Smooth muscle cell (in vitro differentiated cells): ENCODE results near the gene FRMD8. TPM values are rescaled to one million over a fixed set of nuclear protein-coding genes. Genes with fewer than 3 reads are reported as not detected.
A peak's percentile ranks its signal among the peaks of the same experiment; 100 is the strongest.

Experiments used
- DNase-seq: peaks from one replicate; lab custom pipeline; 2025; ENCODE audit not compliant: unreplicated experiment; lab: John Stamatoyannopoulos, UW
- H2AFZ ChIP-seq: fragments of 200-600 bp; sonication (generic); 2 replicates; pipeline ENCODE4 v1.6.0; 2016; ENCODE audit warnings: antibody characterized with exemption, low read depth, mild to moderate bottlenecking
- H3F3A ChIP-seq: fragments of 200-600 bp; sonication (generic); 2 replicates; pipeline ENCODE4 v1.6.0; 2017; ENCODE audit warnings: antibody characterized with exemption, low read depth
- H3K27ac ChIP-seq: fragments of 200-600 bp; sonication (generic); 2 replicates; pipeline ENCODE4 v1.5.1; 2016; ENCODE audit warnings: low read depth, mild to moderate bottlenecking
- H3K27me3 ChIP-seq: fragments of 200-600 bp; sonication (generic); 2 replicates; pipeline ENCODE4 v1.6.1; 2016; ENCODE audit warnings: low read depth, mild to moderate bottlenecking
- H3K36me3 ChIP-seq: fragments of 200-600 bp; sonication (generic); 2 replicates; pipeline ENCODE4 v1.5.1; 2016; ENCODE audit warnings: low read depth
- H3K4me1 ChIP-seq: fragments of 200-600 bp; sonication (generic); 2 replicates; pipeline ENCODE4 v1.5.1; 2016; ENCODE audit warnings: low read depth
- H3K4me2 ChIP-seq: fragments of 200-600 bp; sonication (generic); 2 replicates; pipeline ENCODE4 v1.6.0; 2016; ENCODE audit warnings: mild to moderate bottlenecking
- H3K4me3 ChIP-seq: fragments of 200-600 bp; sonication (generic); 2 replicates; pipeline ENCODE4 v1.5.1; 2016; ENCODE audit warnings: mild to moderate bottlenecking
- H3K79me2 ChIP-seq: fragments of 200-600 bp; sonication (generic); 2 replicates; pipeline ENCODE4 v1.6.0; 2016; ENCODE audit warnings: low read depth, mild to moderate bottlenecking
- H3K9ac ChIP-seq: fragments of 200-600 bp; sonication (generic); 2 replicates; pipeline ENCODE4 v1.6.0; 2016; ENCODE audit warnings: low read depth
- H3K9me3 ChIP-seq: fragments of 200-600 bp; sonication (generic); replicated peaks from 2 replicates; pipeline ENCODE4 v1.5.1; 2016; ENCODE audit warnings: low read depth
- H4K20me1 ChIP-seq: fragments of 200-600 bp; sonication (generic); 2 replicates; pipeline ENCODE4 v1.6.0; 2016; ENCODE audit warnings: low read depth
- CTCF ChIP-seq: fragments of 200-600 bp; sonication (generic); IDR thresholded peaks from 2 replicates; pipeline ENCODE4 v1.5.1; 2017; ENCODE audit warnings: borderline replicate concordance, mild to moderate bottlenecking, antibody characterized with exemption; ENCODE audit not compliant: insufficient read depth, poor library complexity, severe bottlenecking
- WGBS: methylation state at CpG from one replicate; pipeline ENCODE4 v1.1.7; 2016; ENCODE audit warnings: low lambda C conversion rate; 5-methylcytosine and 5-hydroxymethylcytosine counted together
- polyA plus RNA-seq: library from polyadenylated mRNA; unstranded; fragments of >200 nt; fragmentation: Nextera tagmentation; extraction: Ambion mirVana; gene quantifications from 2 replicates; pipeline ENCODE4 v1.2.1, GENCODE V29; 2016
- total RNA-seq: library from RNA; depleted of rRNA; stranded (reverse); fragments of >200 nt; gene quantifications from 2 replicates; pipeline ENCODE4 v1.2.3, GENCODE V29; 2014

The FRMD8 gene
- total and polyA plus RNA-seq, 2 experiments from 2014 or later, result 16.7 to 37.8 TPM

- Histone ChIP-seq H3K4me2 (peak overlapping the region; percentile 99), H3K36me3 (no peaks in the 10 kb centered on the region), H3K9ac (peak overlapping the region; percentile 99), H3K27me3 (no peaks in the 10 kb centered on the region), H2AFZ (no peak overlapping the region), H3F3A (peaks cover 60% of the 10 kb centered on the region), H3K4me1 (peaks cover 48% of the 10 kb centered on the region), H4K20me1 (peaks cover 35% of the 10 kb centered on the region), H3K27ac (peak overlapping the region; percentile 100), H3K9me3 (no peaks in the 10 kb centered on the region), H3K4me3 (peak overlapping the region; percentile 88), H3K79me2 (peaks cover 59% of the 10 kb centered on the region)
- 17% methylated on average over 15 of the region's 15 CpGs for WGBS
- no peak for TF ChIP-seq CTCF
- peak; percentile 74 for DNase-seq
Observed at GRCh38 chr11:65420979-65421793, 34.7 kb downstream of the FRMD8 start.

GRCh38 chr11:65421794-65422632 lies 35.6 kb downstream of the FRMD8 start:
- Histone ChIP-seq H3K27ac (peak overlapping the region; percentile 100), H3K4me2 (peak overlapping the region; percentile 99), H3K4me3 (peak overlapping the region; percentile 88), H3F3A (peaks cover 65% of the 10 kb centered on the region), H3K4me1 (peaks cover 46% of the 10 kb centered on the region), H3K9me3 (no peaks in the 10 kb centered on the region), H3K9ac (peak overlapping the region; percentile 99), H3K27me3 (no peaks in the 10 kb centered on the region), H2AFZ (no peak overlapping the region), H4K20me1 (peaks cover 44% of the 10 kb centered on the region), H3K36me3 (no peaks in the 10 kb centered on the region), H3K79me2 (peaks cover 59% of the 10 kb centered on the region)
- WGBS, result 1% methylated on average over 66 of the region's 68 CpGs
- peak; percentile 97 for DNase-seq
- TF ChIP-seq CTCF, result no peak

GRCh38 chr11:65422633-65423515 lies 36.4 kb downstream of the FRMD8 start, which contains the start of gene NEAT1:
Gene NEAT1, plus strand, starts transcription at chr11:65422798.
- Histone ChIP-seq H3K9ac (peak within 1 kb of the TSS; percentile 99), H3K79me2 (peaks cover 62% of the 10 kb centered on the region), H3K27ac (peak within 1 kb of the TSS; percentile 100), H3K9me3 (no peaks in the 10 kb centered on the region), H3F3A (peaks cover 66% of the 10 kb centered on the region), H3K4me1 (peaks cover 42% of the 10 kb centered on the region), H3K4me3 (peak within 1 kb of the TSS; percentile 88), H4K20me1 (peaks cover 52% of the 10 kb centered on the region), H3K36me3 (no peaks in the 10 kb centered on the region), H2AFZ (no peak within 1 kb of the TSS), H3K4me2 (peak within 1 kb of the TSS; percentile 99), H3K27me3 (no peaks in the 10 kb centered on the region)
- peak; percentile 98 for DNase-seq
- TF ChIP-seq CTCF, result no peak
- 8% methylated on average over 40 of the region's 40 CpGs for WGBS
